Measurements from ENCODE around the gene TUBGCP2.

Gene TUBGCP2

GRCh38 chr10:133280391-133281059, 28.1 kb downstream of the TUBGCP2 start:
- peaks cover 67% of the 10 kb centered on the region for H3K36me3 ChIP-seq (ENCODE audit: insufficient read depth, low read length)
- DNase-seq: no peak
- ATAC-seq (ENCODE audit: insufficient read depth, low read depth): no peak
- TF ChIP-seq EZH2 (IDR thresholded peaks at IDR 0.05; ENCODE audit: borderline replicate concordance, low read depth, low read length, severe bottlenecking): no peak
- TF ChIP-seq CTCF (IDR thresholded peaks at IDR 0.05; ENCODE audit: borderline replicate concordance, extremely low read depth, low read length, poor library complexity, severe bottlenecking): no peak
- no peak overlapping the region for H3K27ac ChIP-seq (ENCODE audit: low read length)
- no peaks in the 10 kb centered on the region for H3K79me2 ChIP-seq (ENCODE audit: insufficient read depth, low read length)
- no peak overlapping the region for H2AFZ ChIP-seq (ENCODE audit: low read depth, low read length)
- peaks cover 11% of the 10 kb centered on the region for H4K20me1 ChIP-seq (ENCODE audit: insufficient read depth, low read length)
- no peaks in the 10 kb centered on the region for H3K27me3 ChIP-seq (ENCODE audit: insufficient read depth, low read length, poor library complexity)
- H3K4me2 ChIP-seq (ENCODE audit: insufficient read depth, low read length): no peak overlapping the region
- H3K9me3 ChIP-seq (ENCODE audit: insufficient read depth, low read length, severe bottlenecking): no peaks in the 10 kb centered on the region
- no peak overlapping the region for H3K9ac ChIP-seq (ENCODE audit: low read depth, low read length)
- no peaks in the 10 kb centered on the region for H3K4me1 ChIP-seq (ENCODE audit: insufficient read depth, low read length)
- H3K4me3 ChIP-seq (ENCODE audit: low read depth in 1 of 2, low read length in 2 of 2): no peak overlapping the region

GRCh38 chr10:133279326-133280226, 29.1 kb downstream of the TUBGCP2 start:
- no peak overlapping the region for H3K9ac ChIP-seq (ENCODE audit: low read depth, low read length)
- no peaks in the 10 kb centered on the region for H3K79me2 ChIP-seq (ENCODE audit: insufficient read depth, low read length)
- H2AFZ ChIP-seq (ENCODE audit: low read depth, low read length): no peak overlapping the region
- TF ChIP-seq CTCF (IDR thresholded peaks at IDR 0.05; ENCODE audit: borderline replicate concordance, extremely low read depth, low read length, poor library complexity, severe bottlenecking): no peak
- no peak for TF ChIP-seq EZH2 (IDR thresholded peaks at IDR 0.05; ENCODE audit: borderline replicate concordance, low read depth, low read length, severe bottlenecking)
- ATAC-seq (ENCODE audit: insufficient read depth, low read depth) (no peak), DNase-seq (no peak)
- H3K27me3 ChIP-seq (ENCODE audit: insufficient read depth, low read length, poor library complexity): no peaks in the 10 kb centered on the region
- no peaks in the 10 kb centered on the region for H3K9me3 ChIP-seq (ENCODE audit: insufficient read depth, low read length, severe bottlenecking)
- H3K4me3 ChIP-seq (ENCODE audit: low read depth in 1 of 2, low read length in 2 of 2): no peak overlapping the region
- H4K20me1 ChIP-seq (ENCODE audit: insufficient read depth, low read length): peaks cover 11% of the 10 kb centered on the region
- H3K27ac ChIP-seq (ENCODE audit: low read length): no peak overlapping the region
- H3K36me3 ChIP-seq (ENCODE audit: insufficient read depth, low read length): peaks cover 57% of the 10 kb centered on the region
- H3K4me2 ChIP-seq (ENCODE audit: insufficient read depth, low read length): no peak overlapping the region
- H3K4me1 ChIP-seq (ENCODE audit: insufficient read depth, low read length): no peaks in the 10 kb centered on the region

GRCh38 chr10:133278577-133279265, 30.0 kb downstream of the TUBGCP2 start:
- no peak for DNase-seq
- H3K27ac ChIP-seq (ENCODE audit: low read length): no peak overlapping the region
- no peak overlapping the region for H3K4me2 ChIP-seq (ENCODE audit: insufficient read depth, low read length)

More at GRCh38 chr10:133278577-133279265, 30.0 kb downstream of the TUBGCP2 start:
- no peak for ATAC-seq (ENCODE audit: insufficient read depth, low read depth)
- Histone ChIP-seq H3K79me2 (ENCODE audit: insufficient read depth, low read length) (no peaks in the 10 kb centered on the region), H3K4me3 (ENCODE audit: low read depth in 1 of 2, low read length in 2 of 2) (no peak overlapping the region), H2AFZ (ENCODE audit: low read depth, low read length) (no peak overlapping the region), H3K4me1 (ENCODE audit: insufficient read depth, low read length) (no peaks in the 10 kb centered on the region), H3K9me3 (ENCODE audit: insufficient read depth, low read length, severe bottlenecking) (no peaks in the 10 kb centered on the region), H3K27me3 (ENCODE audit: insufficient read depth, low read length, poor library complexity) (no peaks in the 10 kb centered on the region), H4K20me1 (ENCODE audit: insufficient read depth, low read length) (peaks cover 11% of the 10 kb centered on the region), H3K36me3 (ENCODE audit: insufficient read depth, low read length) (peaks cover 49% of the 10 kb centered on the region), H3K9ac (ENCODE audit: low read depth, low read length) (no peak overlapping the region)
- TF ChIP-seq EZH2 (IDR thresholded peaks at IDR 0.05; ENCODE audit: borderline replicate concordance, low read depth, low read length, severe bottlenecking): no peak
- no peak for TF ChIP-seq CTCF (IDR thresholded peaks at IDR 0.05; ENCODE audit: borderline replicate concordance, extremely low read depth, low read length, poor library complexity, severe bottlenecking)
